NCI-H345 treated with DMSO at 0.1 percent for 48 hours (cell line): ENCODE results near the gene TMED1.
"Not testable (repeated sequence)": the region's sequence is repeated elsewhere in the genome, so short reads cannot be mapped to it uniquely, and the experiment has no call there.

Experiments used
- DNase-seq: peaks from one replicate; lab custom pipeline; 2025; ENCODE audit not compliant: unreplicated experiment; lab: John Stamatoyannopoulos, UW

The TMED1 gene

DNA sequence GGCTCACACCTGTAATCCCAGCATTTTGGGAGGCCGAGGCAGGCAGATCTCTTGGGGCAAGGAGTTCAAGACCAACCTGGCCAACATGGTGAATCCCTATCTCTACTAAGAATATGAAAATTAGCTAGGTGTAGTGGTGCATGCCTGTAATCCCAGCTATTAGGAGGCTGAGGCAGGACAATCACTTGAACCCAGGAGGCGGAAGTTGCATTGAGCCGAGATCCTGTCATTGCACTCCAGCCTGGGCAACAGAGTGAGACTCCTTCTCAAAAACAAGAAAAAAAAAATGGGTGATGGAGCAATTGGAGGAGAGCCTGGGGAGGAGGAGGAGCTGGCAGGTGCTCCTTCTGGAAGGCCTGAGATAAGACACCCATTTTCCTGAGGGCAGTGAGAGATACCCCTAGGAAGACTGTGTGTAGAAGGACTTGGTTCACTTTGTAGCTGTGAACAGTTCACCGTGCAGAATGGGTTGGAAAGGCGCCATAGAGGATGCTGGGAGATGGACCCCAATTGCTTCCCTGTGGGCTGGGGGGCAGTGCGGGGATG, 26.6 kb upstream of the TMED1 start:
- DNase-seq: no peak

DNA sequence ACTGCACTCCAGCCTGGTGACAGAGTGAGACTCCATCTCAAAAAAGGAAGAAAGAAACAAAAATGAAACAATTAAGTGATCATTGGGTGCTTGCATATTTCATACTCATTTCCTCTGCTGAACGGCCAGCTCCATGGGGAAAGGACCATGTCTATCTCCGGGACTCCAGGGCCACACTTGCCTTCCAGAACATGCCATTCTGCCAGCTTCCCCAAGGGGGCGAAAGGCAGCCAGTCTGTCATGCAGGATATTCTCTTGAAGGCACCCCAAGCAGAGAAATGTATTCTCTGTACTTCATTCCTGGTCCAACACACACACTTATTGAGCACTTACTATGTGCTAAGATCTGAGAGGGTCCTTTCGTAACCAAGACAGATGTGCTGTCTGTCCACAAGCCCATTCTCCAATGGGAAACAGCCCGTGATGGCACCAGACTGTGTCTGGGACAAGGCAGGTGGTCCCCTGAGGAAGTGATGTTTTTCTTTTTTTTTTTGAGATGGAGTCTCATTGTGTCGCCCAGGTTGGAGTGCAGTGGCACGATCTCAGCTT, 25.2 kb upstream of the TMED1 start:
- DNase-seq: no peak

DNA sequence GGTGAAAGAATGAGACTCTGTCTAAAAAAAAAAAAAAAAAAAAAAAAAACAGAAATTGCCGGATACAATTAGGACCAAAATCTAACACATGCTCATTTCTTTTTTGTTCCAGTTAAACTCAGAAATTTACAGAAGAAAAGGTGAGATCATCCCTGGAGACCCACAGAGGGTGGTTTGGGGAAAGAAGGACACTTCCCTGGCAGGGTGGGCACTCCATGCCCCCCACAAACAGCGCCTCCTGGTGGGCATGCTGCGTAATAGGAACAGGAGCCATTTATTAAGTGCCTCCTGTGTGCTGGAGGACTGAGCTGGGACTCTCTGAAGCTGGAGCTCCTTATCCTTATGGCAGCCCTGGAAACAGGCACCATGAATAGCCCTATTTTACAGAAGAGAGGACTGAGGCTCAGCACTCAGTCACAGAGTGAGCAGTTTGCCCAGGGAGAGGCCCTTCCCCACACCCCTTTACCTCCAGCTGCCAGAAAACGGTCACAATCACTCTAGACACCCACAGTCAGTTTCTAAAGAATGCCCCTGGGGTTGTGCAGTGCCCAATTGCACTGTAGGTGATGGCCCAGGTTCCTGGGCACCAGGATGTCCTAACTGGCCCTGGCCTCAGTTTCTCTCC, 22.3 kb upstream of the TMED1 start:
- no peak for DNase-seq

DNA sequence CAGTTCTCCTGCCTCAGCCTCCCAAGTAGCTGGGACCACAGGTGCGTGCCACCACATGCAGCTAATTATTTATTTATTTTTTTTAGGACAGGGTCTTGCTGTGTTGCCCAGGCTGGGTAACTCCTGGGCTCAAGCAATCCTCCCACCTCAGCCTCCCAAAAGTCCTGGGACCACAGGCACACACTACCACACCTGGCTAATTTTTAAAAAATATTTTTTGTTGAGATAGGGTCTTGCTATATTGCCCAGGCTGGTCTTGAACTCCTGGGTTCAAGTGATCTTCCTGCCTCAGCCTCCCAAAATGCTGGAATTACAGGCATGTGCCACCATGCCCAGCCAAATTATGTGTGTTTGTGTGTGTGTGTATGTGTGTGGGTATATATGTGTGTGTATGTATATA, 20.9 kb upstream of the TMED1 start:
- not testable (repeated sequence) for DNase-seq

DNA sequence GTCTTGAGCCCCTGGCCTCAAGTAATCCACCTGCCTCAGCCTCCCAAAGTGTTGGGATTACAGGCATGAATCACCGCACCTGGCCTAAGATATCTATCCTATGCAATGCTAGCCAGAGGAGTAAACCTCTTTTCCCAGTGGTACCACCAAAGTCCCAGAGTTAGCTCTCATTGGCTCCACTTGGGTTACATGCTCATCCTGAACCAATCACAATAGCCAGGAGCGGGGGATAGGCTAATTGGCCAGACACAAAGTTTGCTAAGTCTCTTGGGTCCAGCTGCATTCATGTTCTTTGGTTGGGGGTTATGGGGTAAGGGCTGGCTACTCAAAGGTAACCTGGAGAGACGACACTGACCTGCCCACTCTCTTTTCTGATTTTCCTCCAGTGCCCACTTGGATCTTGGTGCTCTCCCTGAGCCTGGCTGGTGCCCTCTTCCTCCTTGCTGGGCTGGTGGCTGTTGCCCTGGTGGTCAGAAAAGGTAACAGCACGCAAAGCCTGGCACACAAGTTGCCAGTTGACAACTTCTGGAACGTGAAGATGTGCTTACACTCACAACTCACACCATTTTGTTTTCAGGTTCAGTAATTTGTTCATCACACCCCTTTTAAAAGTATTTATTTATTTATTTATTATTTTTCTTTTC, 20.0 kb upstream of the TMED1 start:
- DNase-seq: no peak

DNA sequence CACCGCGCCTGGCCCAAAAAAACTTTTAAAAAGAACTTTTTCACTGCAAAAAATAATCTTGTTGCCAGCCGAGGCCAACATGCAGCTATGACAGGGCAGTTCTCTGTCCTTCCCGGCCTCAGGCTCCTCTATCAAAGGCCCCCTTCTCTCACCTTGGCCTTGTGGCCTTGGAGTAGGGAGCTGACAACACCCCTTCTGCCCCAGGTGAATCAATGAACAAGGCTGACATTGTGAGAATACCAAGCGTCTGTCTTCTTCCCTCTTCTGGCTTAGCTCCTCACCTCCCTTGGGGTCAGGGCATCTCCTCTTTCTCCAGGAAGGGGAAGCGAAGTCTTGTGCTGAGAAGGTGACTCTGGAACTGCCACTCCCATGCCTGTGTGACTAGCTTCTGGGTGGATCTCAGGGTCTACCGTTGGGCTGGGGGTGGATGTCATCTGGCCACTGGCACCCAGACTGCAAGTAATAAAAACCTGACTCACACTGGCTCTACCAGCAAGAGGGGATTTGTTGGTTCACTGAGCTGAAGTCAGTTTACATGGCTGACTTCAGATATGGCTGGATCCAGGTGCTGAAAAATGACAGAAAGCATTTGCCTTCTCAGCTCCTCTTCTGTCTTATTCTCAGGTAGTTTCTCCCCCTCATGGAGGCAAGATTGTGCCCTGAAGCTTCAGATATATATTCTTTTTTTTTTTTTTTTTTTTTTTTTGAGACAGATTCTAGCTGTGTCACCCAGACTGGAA, 18.5 kb upstream of the TMED1 start:
- DNase-seq: no peak

DNA sequence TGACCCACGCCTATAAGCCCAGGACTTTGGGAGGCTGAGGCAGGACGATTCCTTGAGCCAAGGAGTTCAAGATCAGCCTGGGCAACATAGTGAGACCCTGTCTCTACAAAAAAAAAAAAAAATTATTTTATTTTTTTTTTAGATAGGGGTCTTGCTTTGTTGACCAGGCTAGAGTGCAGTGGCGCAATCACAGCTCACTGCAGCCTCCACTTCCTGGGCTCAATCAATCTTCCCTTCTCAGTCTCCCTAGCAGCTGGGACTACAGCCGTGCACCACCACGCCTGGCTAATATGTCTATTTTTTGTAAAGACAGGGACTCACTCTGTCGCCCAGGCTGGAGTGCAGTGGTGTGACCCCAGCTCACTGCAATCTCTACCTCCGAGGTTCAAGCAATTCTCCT, 16.9 kb upstream of the TMED1 start:
- no peak for DNase-seq

DNA sequence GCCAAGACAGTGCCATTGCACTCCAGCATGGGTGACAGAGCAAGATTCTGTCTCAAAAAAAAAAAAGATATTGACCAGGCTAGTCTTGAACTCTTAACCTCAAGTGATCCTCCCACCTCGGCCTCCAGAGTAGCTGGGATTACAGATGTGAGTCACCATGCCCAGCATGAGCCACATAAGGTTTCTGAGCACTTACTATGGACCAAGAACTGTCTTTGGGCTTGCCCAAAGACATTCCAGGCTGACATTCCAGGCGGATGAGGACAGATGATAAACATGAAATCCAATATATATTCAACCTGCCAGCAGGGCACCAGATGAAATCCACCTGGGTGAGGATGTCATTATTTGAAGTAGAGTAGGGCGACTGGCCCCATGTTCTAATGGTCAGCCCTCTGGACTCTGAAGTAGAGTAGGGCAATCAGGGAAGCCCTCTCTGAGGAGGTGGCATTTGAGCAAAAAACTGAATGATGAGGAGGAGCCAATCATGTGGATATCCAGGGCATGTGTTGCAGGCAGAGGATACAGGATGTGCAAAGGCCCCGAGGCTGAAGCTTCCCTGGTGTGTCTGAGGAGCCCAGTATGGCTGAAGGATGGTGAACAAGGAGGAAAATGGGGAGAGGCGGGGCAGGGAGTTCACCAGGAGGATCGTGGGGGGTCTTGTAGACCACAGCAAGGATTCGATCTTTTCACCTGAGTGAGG, 16.2 kb upstream of the TMED1 start:
- DNase-seq: no peak

DNA sequence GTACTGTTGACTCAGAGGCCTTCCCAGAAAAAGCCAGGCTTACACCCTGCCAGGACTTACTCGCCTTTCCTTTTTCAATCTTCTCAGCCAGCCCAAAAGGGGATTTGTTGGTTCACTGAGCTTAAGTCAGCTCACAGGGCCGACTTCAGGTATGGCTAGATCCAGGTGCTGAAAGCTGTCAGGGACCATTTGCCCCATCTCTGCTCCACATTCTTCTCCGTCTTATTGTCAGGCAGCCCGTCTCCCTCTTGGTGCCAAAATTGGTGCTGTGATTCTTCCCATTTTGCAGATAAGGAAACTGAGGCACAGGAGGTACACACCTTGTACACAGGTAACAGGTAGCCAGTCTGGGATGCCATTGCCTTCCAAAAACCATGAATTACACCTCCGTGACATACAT, 14.6 kb upstream of the TMED1 start:
- no peak for DNase-seq

DNA sequence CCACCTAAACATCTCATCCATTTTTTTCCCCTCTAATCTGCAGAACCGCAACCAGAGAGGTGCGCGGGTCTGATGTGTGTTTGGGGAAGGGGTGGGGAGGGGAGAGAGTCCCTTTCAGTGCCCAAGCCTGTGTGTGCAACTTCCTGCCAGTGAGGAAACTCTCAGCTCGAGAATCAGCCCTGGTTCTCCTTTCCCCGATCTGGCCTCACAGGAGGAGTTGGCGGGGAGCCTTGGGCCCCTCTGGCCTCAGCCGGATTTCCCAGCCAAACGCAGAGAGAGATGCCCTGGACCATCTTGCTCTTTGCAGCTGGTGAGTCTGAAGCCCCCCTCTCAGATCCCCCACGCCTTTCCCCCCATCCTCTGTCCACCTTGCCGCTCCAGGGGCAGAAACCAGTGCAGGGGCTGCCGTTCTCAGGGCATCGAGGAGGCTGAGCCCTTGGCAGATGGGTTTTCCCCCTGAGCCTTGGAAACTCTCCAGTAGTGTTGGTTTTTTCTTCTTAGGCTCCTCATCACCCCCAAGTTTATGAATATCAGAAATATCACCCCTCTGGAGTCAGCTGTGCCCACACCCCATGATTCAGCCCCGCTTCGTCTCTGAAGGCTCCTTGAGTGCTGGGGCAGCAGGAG, 12.3 kb upstream of the TMED1 start, which contains the start of gene C19orf38:
Gene C19orf38 (plus strand): TSS at position 186 of the 627 bp plus-strand sequence. CDS start 94 bp downstream, at position 280.
- DNase-seq: no peak

DNA sequence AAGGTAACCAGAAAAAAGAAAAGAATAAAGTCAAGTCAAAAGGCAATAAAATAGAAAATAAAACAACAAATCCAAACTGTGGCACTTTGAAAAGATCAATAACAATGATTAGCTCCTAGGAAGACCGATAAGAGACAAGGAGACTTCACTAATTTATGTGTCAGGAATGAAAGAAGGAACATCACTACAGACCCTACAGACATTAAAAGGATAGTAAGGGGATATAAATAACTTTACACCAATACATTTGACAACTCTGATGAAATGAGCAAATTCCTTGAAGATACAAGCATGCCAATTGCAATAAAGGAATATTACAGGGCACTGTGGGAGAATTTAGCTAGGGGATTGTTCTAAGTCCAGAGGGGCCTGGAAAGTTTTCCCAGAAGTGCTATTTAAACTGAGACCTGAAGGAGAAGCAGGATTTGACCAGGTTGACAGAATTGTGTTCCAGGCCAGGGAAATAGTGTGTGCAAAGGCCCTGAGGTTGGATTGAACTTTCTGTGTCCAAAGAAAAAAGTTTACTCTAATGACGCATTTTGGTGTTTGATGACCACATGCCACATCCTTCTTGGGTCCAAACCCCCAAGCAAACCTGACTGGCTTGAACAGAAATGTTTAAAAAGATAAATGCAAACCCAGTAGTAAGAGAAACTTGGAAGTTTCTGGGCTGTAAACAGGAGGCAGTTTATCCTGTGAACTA, 10.6 kb upstream of the TMED1 start:
- DNase-seq: no peak

DNA sequence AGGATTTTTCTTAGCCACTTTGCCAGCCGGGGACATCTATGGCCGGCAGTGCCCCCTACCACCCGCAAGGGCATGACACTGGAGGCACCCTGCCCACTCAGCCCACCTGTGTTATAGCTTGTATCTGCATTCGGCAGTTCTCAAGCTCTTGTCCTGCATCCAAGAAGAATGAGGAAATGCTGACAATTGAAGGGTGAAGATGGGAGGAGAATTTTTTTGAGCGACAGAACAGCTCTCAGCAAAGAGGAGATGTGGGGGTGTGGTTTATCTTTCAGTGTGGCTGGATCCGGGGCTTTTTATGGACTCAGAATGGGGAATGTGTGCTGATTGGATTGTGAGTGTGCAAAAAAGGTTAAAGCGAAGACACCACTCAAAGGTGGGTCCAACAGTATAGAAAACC, 6.8 kb upstream of the TMED1 start:
- no peak for DNase-seq

DNA sequence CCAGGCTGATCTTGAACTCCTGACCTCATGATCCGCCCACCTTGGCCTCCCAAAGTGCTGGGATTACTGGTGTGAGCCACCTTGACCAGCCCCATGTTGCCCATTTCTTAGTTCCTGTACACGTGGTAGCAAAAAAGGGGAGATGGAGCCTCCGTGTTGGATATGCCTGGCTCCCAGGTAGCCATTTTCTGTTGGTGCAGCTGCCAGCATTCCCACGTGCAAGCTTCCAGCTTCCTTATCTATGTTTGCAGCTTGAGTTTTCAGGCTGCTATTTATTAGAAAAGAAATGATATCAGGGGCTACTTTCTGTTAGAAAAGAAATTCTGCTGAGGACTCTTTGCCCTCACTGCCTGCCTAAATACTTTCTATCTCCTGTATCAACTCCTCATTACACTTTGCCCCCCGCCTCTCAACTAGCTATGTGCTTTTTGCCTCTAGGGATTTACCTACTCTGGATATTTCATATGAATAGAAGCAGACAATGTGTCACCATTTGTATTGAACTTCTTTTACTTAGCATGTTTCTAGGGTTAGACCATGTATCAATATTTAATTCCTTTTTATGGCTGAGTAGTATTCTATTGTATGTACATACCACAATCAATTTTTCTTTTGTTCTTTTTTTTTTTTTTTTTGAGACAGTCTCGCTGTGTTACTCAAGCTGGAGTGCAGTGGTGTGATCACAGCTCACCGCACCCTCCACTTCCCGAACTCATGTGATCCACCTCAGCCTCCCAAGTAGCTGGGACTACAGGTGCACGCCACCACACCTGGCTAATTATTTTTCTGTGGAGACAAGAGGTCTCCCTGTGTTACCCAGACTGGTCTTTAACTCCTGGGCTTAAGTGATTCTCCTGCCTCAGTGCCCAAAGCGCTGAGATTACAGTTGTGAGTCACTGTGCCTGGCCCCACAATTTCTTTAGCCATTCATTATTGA, 3.4 kb upstream of the TMED1 start:
- no peak for DNase-seq

DNA sequence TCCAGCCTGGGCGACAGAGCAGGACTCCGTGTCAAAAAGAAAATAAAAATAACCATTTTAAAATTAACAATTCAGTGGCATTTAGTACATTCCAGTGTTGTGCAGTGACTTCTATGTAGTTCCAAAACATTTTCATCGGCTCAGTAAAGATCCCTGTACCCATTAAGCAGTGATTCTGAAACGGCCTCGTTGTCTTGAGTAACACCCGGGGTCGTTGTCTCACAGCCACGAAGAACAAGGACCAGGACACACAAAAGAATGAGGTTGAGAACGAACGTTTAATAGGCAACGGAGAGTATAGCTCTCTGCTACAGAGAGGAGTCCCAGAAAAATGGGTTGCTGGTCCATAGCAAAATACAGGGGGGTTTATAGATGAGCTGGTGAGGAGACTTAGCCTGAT, 2.4 kb upstream of the TMED1 start:
- no peak for DNase-seq

DNA sequence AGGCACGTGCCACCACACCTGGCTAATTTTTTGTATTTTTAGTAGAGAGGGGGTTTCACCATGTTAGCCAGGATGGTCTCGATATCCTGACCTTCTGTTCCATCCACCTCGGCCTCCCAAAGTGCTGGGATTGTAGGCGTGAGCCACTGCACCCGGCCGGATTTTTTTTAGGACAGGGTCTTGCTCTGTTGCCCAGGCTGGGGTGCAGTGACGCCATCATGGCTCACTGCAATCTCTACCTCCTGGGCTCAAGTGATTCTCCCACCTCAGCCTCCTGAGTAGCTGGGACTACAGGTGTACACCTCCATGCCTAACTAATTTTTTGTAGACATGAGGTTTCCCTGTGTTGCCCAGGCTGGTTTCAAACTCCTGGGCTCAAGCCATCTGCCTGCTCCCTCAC, 1.6 kb upstream of the TMED1 start:
- DNase-seq: not testable (repeated sequence)

DNA sequence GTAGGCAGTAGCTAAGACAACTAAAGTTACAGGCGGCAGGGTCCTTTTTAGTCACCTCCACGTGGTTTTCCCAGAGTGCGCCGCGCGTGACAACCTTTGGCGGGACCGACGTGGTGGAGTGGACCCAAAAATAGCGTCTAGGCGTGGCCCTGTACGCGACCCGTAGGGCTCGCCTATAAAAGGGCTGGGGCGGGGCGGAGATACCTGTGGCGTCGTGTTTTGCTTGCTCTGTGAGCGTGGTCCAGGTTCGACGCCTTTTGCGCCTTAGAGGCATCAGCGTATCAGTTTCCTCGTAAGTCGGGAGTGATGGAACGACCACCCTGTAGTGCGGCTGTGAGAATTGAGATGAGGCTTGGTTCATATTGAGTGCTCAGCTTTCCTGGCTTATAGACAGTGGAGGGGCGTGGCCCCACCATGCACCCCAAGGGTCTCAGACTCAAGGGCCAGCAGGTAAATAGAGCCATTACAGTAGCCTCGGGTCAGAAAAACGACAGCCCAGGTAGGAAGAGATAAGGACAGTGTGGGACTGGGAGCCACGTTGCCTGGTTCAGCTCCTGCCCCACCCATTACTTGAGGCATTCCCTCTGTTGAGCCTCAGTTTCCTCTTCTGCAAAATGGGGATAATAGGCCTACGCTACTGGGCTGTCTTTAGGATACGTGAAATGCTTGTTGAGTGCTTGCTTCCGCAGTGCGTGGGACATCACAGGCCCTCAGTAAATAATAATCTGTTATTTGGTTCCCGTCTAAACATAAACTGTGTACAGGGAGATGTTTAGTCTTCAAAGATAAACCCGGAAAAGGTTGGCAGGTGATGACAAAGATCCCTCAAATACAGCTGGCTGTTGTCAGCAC, 693 bp upstream of the TMED1 start:
- DNase-seq: peak; percentile 95

DNA sequence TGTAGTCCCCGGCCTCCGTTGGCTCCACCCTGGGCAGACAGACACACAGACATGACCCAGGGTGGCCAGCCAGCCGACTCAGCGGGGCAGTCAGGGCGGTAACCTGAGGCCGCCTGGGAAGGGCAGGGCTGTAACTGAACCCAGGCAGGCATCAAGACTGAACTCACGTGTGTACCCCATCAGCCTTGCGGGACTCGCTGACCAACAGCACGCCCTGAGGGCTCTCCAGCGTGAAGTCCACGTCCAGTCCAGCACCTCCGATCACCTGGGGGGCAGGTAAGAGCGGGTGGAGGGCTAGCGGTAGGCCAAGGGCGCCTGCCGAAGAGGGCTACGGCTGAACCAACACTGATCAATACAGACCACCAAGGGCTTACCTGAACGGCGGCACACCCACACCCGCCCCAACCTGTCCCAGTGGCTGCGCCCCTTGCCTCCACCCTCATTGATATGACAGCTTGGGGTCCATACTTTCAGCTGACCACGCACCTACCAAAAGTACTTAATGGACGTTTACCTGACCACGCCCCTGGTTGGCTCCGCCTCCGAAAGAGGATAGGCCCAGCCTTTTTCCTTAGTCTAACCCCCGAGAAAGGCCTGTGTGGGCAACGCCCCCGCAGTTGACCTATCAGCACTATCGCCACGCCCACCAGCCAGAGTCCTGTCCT, 791 bp downstream of the TMED1 start:
- DNase-seq: no peak

DNA sequence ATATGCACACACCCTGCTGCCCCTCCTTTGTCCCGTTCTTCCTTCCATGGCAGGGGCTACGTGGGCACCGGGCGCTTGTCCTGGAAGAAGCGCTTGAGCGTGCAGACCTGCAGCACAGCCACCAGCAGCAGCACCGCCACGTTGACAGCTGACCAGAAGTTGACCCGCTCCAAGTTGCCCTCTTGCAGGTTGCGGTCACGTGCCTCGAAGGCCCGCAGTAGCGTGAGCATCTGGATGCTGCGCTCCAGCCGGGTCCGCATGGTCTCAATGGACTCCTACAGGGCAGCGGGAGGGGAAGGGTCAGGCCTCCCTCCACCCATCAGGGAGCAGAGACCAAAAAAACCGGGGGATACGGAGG, 3.1 kb downstream of the TMED1 start:
- no peak for DNase-seq
